ENCODE data around the gene BORCS6.

The BORCS6 gene

DNA sequence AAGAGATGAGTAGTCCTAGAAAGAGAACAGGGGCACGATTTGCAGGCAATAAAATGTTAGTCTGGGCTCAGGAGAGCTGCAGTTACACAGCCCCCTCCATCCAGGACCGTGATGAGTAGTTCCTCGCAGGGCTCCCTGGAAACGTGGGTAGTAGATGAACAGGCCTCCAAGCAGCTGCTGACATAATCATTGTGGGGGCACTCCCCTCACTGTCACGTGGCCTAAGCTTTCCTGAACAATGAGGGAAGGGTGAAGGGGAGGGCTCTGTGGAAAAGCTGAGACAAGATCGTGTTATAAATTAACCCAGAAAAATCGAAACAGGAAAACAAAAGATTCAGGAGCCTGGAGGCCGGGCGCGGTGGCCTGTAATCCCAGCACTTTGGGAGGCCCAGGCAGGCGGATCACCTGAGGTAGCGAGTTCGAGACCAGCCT is 36.4 kb downstream of the BORCS6 start:
- no peak for DNase-seq

- no peak for DNase-seq
Observed at GRCh38 chr17:8153031-8153451, 36.9 kb downstream of the BORCS6 start.

DNA sequence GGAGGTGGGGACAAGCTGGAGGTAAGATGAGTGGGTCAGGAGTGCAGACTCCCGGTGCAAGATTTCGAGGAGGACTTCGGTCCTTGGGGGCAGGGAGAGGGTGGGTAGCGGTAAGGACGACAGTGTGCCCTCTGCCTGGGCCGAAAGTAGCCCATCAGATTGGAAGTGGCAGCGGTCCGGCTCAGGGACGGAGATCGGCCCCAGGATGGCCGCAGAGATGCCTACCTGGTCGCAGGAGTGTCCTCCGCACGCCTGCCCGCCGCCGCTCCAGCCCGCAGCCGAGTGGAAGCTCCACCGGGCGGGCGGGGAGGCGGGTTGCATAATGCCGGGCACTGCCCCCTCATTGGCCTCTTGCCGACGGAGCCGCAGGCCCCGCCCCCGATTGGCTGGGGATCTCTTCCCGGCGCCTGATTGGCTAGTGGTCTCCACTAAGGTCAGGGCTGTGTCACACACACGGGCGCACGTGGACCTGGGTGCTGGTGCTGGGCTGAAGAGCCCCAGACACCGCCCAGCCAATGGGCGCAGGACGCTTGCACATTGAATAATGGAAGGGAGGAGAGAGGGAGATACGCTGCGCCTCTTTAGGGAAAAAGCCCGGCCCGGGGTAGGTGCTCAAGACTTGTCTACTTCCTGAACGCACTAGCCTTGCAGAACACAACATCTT is 37.7 kb downstream of the BORCS6 start, which contains the start of gene PER1:
Gene PER1, minus strand, starts transcription at position 293 of the 664 bp plus-strand sequence. CDS start 1,698 bp downstream, outside the sequence.
- peak; percentile 82 for DNase-seq

DNA sequence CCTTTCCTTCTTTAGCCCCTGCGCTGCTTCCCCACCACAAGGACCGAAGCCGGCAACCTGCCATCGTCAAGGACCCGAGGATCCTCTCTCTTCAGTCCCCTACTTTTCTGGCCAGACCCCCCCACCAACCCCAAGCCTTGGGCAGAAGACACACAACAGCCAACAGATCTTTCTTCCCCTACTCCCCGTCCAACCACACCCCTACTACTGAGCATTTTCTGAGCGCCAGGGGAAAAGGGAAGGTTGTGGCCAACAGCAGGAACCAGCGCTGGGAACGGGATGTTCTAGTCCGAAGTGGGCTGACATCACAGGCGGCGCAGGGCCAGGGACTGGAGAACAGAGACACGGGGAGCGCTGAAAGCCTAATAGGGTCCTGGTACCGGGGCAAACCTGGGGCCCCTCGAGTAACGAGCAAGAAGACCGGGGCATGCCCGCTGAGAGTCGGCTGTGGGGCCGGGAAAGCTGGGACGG is 38.3 kb downstream of the BORCS6 start:
- DNase-seq, result no peak

DNA sequence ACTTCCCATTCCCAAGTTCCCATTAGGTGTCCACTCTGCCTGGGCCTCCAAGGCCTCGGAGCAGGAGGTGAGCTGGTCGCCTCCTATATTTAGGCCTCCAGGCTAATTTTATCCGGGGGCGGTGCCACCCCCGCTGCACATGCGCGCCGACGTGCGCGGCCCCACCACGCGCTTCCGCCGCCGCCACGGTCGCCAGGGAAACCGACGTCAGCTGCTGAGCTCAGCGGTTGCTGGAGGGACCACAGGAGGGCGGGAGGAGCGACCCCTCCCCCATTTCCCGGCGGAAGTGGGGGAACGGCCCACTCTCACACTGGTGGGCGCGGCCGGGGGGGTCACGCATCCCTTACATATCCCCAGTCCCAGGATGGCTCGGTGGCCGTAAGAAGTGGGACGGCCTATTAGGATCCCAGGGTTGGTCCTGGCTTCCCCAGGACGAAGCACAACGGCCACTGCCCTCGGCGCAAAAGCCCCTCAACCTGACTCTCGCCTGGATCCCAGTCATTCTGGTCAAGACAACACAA is 38.8 kb downstream of the BORCS6 start:
- peak; percentile 52 for DNase-seq

- no peak for DNase-seq
Observed at GRCh38 chr17:8150194-8151119, 39.5 kb downstream of the BORCS6 start.

- no peak for DNase-seq
Observed at GRCh38 chr17:8149419-8150193, 40.4 kb downstream of the BORCS6 start.

GRCh38 chr17:8148560-8148959 is 41.4 kb downstream of the BORCS6 start:
- no peak for DNase-seq

DNA sequence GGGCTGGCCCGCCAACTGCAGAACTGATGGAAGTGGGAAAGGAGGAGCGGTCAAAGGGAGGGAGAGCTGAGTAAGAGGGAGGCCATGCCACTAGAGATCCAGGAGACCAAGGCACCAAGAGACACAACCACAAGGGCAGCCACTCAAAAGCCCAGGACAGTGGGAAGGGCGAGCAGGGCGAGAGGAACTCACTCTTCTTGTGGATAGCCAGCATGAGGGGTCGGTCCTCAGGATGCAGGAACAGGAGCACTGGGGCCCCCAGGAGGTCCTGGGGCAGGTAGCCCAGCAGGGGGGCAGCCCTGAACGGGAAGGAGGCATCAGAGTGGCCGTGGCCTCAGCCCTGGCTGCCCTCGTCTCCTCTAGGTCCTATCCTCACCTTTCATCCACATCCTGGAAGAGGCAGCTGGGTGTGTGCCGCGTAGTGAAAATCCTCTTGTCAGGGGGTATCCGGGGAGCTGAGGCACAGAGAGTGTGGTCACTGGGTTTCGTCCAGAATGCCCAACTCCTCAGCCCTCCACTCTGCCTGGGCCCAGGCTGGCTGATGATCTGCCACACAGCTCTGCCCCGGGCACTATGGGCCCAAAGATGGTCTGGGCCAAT is 42.1 kb downstream of the BORCS6 start:
- DNase-seq, result no peak

- DNase-seq, result no peak
Observed at GRCh38 chr17:8147141-8147804, 42.7 kb downstream of the BORCS6 start.

DNA sequence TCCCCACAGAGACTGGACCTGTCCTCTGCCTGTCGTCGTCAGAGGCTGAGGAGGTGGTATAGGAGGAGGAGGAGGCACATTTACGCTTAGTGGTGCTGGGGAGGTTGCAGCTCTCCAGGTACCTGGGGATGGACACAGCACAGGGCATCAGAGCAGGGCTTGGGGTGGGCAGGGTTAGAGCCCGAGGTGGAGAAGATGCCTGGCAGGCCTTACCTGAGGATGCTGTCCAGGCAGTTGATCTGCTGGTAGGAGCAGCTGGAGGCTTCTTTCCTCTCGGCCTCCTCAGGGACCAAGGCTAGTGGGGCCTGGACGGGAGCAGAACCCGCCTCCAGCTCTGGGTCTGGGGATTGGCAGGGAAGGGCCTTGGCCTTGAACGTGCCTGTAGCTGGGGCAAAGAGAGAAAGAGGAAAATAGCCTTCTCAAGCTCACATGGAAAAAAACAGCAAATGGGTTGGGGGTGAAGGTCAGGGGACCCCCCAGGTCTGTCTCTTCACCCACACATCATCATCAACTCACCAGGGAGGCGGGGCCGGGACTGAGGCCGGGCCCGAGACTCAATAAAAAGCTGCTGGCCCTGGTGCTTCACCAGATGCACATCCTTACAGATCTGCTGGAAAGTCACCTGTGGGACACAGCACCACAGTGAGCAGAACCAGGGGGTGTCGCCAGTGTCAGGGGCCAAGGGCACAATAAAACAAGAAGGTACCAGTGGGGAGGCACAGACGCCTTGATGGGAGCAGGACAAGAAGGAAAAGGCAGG is 43.4 kb downstream of the BORCS6 start:
- DNase-seq, result no peak

- no peak for DNase-seq
Observed at GRCh38 chr17:8145811-8146210, 44.2 kb downstream of the BORCS6 start.

DNA sequence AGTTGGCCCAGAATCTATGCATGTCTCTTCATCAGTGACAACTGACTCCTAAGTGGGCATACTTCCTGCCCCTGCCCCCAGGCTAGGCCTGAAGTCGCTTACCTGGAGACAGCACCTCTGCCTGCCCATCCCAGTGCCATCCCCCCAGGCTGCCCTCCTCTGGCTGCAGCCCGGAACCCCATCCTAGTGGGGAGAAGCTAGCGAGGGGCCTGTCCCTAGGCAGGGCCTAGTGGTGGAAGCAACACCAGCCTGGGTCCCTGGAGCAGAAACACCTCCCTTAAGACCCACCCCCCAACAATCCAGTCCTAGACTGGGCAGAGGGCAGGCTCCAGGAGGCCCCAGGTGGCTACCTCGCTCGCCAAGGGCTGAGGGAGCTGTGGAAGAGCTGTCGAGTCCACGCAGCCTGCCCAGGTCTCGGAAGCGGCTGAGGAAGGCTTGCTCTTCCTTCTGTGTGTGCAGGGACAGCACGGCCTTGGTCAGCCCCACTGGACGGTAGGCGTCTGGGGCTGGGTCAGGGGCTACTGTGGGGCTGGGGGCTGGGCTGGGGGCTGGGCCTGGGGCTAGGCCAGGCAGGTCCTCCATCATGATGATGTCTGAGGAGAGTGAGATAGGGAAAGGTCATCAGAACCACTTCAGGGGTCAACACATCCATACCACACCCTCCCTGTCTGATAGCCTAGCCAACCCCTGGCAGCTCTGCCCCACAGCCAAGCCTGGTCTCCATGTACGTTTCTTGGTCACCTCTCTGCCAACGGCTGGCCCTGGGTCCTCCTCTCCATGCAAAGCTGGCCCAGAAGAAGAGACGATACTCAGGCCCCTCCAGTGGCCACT is 45.4 kb downstream of the BORCS6 start:
- DNase-seq, result no peak

DNA sequence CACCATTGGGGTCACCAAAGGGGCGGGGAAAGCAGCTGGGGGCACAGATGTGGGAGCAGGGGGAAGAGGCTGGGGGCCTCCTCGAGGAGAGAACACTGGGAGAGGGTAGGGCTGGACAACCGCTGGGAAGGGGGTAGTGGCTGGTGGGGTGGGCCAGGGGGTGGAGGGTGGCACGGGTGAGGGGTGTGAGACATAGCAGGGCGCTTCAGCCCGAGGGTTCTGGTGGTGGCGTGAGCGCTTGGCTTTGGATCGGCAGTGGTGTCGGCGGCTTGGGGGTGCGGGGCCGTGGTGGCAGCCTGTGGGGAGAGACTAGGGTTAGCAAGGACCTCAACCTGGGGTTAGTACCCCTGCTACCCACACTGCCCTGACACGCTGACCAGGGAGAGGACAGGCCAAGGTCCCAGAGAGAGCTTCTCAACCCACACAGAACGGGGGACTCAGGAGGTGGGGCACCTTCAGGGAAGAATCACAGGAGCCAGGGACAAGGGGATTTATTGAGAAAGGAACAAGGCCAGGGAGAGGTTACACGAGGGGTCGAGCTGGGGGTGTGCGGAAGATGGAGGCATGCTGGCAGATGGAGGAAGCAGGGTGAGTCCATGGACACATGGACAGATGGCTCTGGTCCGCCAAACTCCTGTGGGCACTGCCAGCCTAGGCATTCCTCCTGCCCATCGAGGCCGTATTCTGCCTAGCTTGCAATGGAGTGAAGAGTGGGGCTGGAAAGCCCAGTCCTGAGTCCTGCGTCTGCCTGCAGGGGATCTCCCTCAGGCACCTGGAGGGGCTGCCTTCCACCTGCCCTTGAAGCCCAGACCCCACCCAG is 46.2 kb downstream of the BORCS6 start:
- no peak for DNase-seq

GRCh38 chr17:8142887-8143580 is 46.9 kb downstream of the BORCS6 start:
- no peak for DNase-seq

DNA sequence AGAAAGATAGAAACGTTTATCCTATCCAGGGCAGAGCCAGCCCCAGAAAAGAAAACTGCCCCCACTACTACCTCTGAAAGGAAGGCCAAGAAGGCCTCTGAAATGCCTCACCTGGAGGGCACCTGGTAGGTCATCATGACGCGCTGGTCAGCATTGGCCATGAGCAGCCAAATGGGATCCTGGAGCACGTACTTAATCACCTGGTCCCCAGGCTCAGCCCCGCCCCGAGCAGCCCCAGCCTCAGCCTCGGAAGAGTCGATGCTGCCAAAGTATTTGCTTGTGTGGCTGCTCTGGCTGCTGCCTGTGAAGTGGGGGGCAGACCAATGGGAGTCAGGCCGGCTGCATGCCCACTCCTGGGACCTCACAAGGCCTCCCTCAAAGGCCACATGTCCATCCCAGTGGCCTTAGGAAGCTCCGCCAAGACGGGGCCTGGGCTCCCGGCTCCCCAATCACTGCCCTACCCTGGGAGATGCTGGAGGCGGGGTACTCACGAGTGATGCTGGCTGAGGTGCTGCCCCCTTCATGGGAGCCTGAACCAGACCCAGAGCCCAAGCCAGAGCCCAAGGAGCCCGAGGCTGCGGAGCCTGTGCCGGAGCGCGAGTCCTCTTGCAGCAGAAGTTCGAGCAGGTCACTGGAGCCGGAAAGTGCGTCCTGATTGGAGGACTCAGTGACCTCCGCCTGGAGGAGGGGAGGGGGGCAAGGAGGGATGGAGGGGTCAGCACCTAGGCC is 47.7 kb downstream of the BORCS6 start:
- no peak for DNase-seq

GRCh38 chr17:8141741-8142140 is 48.2 kb downstream of the BORCS6 start:
- DNase-seq, result no peak

- DNase-seq, result no peak
Observed at GRCh38 chr17:8141045-8141444, 48.9 kb downstream of the BORCS6 start.
